ENCODE results near the gene GARIN5A. TPM values are rescaled to one million over a fixed set of nuclear protein-coding genes. Genes with fewer than 3 reads are reported as not detected.

The GARIN5A gene
- polyA plus RNA-seq, 1 of the 3 experiments (the other 2 are of a cell fraction): 1.3 TPM

DNA sequence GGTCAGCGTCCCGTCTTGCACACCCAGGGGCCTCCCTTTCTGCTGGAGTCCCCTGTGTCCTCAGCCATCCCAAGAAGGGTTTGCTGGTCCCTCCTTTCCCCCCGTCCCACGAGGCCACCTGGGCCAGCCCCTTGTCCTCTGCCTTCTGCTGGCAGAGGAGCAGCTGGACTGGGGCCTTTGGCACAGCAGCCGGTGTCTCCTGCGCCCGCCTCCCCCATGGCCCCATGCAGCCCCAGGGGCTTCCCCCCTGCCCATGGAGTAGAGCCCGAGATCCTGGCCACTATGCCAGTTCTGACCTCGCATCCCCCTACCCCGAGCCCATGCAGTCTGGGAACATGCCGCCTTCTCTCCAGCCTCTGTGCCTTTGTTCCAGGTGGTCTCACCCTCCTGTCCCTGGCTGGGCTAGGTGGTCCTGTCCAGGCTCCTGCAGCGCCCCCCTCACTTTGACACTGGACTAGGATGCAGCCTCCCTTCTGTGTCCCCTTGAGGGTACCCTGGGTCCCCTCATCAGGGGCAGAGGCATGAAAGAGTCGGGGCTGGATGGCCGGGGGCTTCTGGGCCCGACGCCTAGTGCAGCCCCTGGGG, 5.7 kb upstream of the GARIN5A start:
- Histone ChIP-seq H3K27ac (ENCODE audit: low read depth in 2 of 2, low read length in 1 of 2) (no peak overlapping the region), H3K9me2 (no peaks in the 10 kb centered on the region), H3K4me3 (ENCODE audit: low read depth in 2 of 2, low read length in 1 of 2) (no peak overlapping the region), H3K9ac (no peak overlapping the region), H3K4me2 (no peak overlapping the region), H3F3A (replicated peaks; ENCODE audit: insufficient read depth) (no peaks in the 10 kb centered on the region), H4K20me1 (ENCODE audit: insufficient read depth) (no peaks in the 10 kb centered on the region), H3K27me3 (ENCODE audit: insufficient read depth) (no peaks in the 10 kb centered on the region), H3K9me3 (no peaks in the 10 kb centered on the region; the same call in 1 of the 2 replicates), H2AFZ (ENCODE audit: low read depth) (no peak overlapping the region), H3K79me2 (ENCODE audit: insufficient read depth) (peaks cover 13% of the 10 kb centered on the region), H3K4me1 (ENCODE audit: control insufficient read depth in 1 of 2, insufficient read depth in 2 of 2, low read depth in 1 of 2, low read length in 1 of 2) (peaks cover 5 to 6% of the 10 kb centered on the region in 2 experiments; a peak in 2 of 4 replicates), H3K36me3 (replicated peaks in 1 of 2; ENCODE audit: control insufficient read depth in 1 of 2, insufficient read depth in 2 of 2, low read length in 1 of 2) (peaks cover 12 to 33% of the 10 kb centered on the region in 2 experiments)
- TF ChIP-seq MXI1 (IDR thresholded peaks at IDR 0.05; ENCODE audit: low read depth, low read length) (no peak), ELF1 (IDR thresholded peaks at IDR 0.05) (no peak)
- TF ChIP-seq, protein P1, sequence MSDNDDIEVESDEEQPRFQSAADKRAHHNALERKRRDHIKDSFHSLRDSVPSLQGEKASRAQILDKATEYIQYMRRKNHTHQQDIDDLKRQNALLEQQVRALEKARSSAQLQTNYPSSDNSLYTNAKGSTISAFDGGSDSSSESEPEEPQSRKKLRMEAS (IDR thresholded peaks at IDR 0.05; ENCODE audit: low read depth): no peak
- no peak for DNase-seq
- CTCF ChIA-PET: interaction anchor here (0.9 kb wide), 1 partner anchor 55 kb away, joined by 3 read pairs; no protein-coding TSS in a partner anchor
- POLR2A ChIA-PET: no interaction called here
- WGBS (ENCODE audit: low lambda C conversion rate): 87% methylated on average over 13 of the region's 16 CpGs

DNA sequence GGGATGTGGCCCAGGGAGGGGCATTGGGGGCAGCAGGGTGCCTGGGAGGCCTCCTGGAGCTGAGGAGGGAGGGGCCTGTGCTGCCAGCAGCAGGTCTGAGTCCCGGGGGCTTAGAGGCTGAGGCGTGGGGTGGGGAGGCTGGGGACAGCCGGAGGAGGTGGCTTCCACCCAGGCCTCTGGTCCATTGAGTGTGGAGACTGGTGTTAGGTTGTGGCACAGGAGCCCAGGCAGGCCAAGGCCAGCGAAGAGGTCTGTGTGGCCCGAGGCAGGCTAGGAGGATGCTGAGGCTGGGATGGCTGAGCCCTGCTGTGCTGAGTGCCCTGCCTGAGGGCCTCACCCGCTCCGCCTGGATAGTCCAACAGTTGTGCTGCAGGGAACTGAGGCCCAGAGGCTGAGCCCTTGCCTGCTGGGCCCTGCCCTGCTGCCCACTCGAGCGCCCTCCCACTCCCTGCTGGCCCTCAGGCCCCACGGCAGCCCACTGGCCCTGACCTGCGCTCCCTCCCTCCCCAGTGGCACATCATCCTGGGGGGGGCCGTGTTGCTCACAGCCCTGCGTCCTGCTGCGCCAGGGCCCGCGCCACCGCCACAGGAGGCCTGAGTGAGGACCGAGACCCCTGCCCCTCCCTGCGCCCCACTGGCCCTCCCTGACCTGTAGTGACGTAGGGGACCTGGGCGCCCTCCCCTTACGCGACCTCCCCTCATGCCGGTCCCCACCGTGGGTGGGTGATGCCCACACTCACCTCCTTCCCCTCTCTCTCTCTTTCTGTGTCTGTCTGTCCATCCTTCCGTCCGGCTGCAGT, 4.9 kb upstream of the GARIN5A start:
- no peak for DNase-seq
- TF ChIP-seq RCOR1 (IDR thresholded peaks at IDR 0.05; ENCODE audit: low read length): no peak
- H3K9me2 ChIP-seq: no peaks in the 10 kb centered on the region
- no peak overlapping the region for H3K27ac ChIP-seq (ENCODE audit: low read depth in 2 of 2, low read length in 1 of 2)
- no peak overlapping the region for H3K9ac ChIP-seq
- H3K9me3 ChIP-seq: no peaks in the 10 kb centered on the region; the same call in 1 of the 2 replicates
- CTCF ChIA-PET: interaction anchor here (0.8 kb wide), 1 partner anchor 74 kb away, joined by 3 read pairs; no protein-coding TSS in a partner anchor
- peaks cover 6 to 9% of the 10 kb centered on the region in 2 experiments; a peak in 2 of 4 replicates for H3K4me1 ChIP-seq (ENCODE audit: control insufficient read depth in 1 of 2, insufficient read depth in 2 of 2, low read depth in 1 of 2, low read length in 1 of 2)
- H3F3A ChIP-seq (replicated peaks; ENCODE audit: insufficient read depth): no peaks in the 10 kb centered on the region
- H4K20me1 ChIP-seq (ENCODE audit: insufficient read depth): no peaks in the 10 kb centered on the region
- peaks cover 11 to 33% of the 10 kb centered on the region in 2 experiments for H3K36me3 ChIP-seq (replicated peaks in 1 of 2; ENCODE audit: control insufficient read depth in 1 of 2, insufficient read depth in 2 of 2, low read length in 1 of 2)
- no peak overlapping the region for H2AFZ ChIP-seq (ENCODE audit: low read depth)
- peaks cover 16% of the 10 kb centered on the region for H3K79me2 ChIP-seq (ENCODE audit: insufficient read depth)
- POLR2A ChIA-PET: no interaction called here
- no peak overlapping the region for H3K4me2 ChIP-seq
- 83% methylated on average over 10 of the region's 27 CpGs for WGBS (ENCODE audit: low lambda C conversion rate)
- no peak overlapping the region for H3K4me3 ChIP-seq (ENCODE audit: low read depth in 2 of 2, low read length in 1 of 2)
- no peaks in the 10 kb centered on the region for H3K27me3 ChIP-seq (ENCODE audit: insufficient read depth)

DNA sequence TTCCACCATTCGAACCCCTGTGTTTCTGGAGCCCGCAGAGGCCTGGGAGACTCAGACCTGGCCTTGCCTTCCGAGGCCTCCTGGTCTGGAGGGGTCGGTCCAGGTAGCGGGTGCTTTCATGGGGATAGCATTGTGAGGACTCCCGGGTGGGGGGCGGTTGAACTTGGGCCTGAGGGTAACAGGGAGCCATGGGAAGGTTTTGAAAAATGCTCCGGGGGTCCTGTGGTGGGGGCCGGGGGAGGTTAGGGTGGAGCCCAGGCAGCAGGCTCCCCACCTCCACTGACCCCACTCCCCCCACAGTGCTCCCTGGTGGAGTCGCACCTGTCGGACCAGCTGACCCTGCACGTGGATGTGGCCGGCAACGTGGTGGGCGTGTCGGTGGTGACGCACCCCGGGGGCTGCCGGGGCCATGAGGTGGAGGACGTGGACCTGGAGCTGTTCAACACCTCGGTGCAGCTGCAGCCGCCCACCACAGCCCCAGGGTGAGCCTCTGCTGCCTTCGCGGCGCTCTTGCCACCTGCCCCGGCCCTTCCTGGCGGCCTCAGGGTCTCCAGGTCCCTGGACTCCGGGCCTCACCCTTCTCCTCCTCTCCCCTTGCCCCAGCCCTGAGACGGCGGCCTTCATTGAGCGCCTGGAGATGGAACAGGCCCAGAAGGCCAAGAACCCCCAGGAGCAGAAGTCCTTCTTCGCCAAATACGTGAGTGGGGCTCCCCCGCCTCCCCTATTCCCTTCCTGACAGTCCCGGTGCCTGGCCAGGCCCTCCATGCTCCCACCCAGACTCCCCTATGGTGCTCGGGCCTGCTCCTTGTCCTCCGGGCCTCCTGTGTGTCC, 3.8 kb upstream of the GARIN5A start:
- H3K27me3 ChIP-seq (ENCODE audit: insufficient read depth): no peaks in the 10 kb centered on the region
- H3F3A ChIP-seq (replicated peaks; ENCODE audit: insufficient read depth): no peaks in the 10 kb centered on the region
- no peaks in the 10 kb centered on the region for H3K9me2 ChIP-seq
- POLR2A ChIA-PET: no interaction called here
- no peaks in the 10 kb centered on the region for H4K20me1 ChIP-seq (ENCODE audit: insufficient read depth)
- no peak overlapping the region for H2AFZ ChIP-seq (ENCODE audit: low read depth)
- CTCF ChIA-PET: interaction anchor here (1.0 to 1.9 kb wide), 2 partner anchors 20 to 123 kb away, joined by 4 read pairs; no protein-coding TSS in a partner anchor
- no peak overlapping the region for H3K4me3 ChIP-seq (ENCODE audit: low read depth in 2 of 2, low read length in 1 of 2)
- no peak overlapping the region for H3K9ac ChIP-seq
- WGBS (ENCODE audit: low lambda C conversion rate): 87% methylated on average over 27 of the region's 37 CpGs
- peaks cover 16% of the 10 kb centered on the region for H3K79me2 ChIP-seq (ENCODE audit: insufficient read depth)
- no peak overlapping the region for H3K4me2 ChIP-seq
- no peak overlapping the region for H3K27ac ChIP-seq (ENCODE audit: low read depth in 2 of 2, low read length in 1 of 2)
- no peaks in the 10 kb centered on the region for H3K9me3 ChIP-seq
- peaks cover 6 to 9% of the 10 kb centered on the region in 2 experiments; a peak in 2 of 4 replicates for H3K4me1 ChIP-seq (ENCODE audit: control insufficient read depth in 1 of 2, insufficient read depth in 2 of 2, low read depth in 1 of 2, low read length in 1 of 2)
- peaks cover 10 to 33% of the 10 kb centered on the region in 2 experiments for H3K36me3 ChIP-seq (replicated peaks in 1 of 2; ENCODE audit: control insufficient read depth in 1 of 2, insufficient read depth in 2 of 2, low read length in 1 of 2)
- DNase-seq: no peak
- TF ChIP-seq FOXJ3 (CRISPR knock-in tag; IDR thresholded peaks at IDR 0.05): no peak
- TF ChIP-seq CTCF (IDR thresholded peaks at IDR 0.05): no peak
- no peak for TF ChIP-seq TAF1 (IDR thresholded peaks at IDR 0.05; ENCODE audit: borderline replicate concordance, low read depth, low read length)
- TF ChIP-seq MXI1 (IDR thresholded peaks at IDR 0.05; ENCODE audit: low read depth, low read length): no peak
- TF ChIP-seq, protein P2, sequence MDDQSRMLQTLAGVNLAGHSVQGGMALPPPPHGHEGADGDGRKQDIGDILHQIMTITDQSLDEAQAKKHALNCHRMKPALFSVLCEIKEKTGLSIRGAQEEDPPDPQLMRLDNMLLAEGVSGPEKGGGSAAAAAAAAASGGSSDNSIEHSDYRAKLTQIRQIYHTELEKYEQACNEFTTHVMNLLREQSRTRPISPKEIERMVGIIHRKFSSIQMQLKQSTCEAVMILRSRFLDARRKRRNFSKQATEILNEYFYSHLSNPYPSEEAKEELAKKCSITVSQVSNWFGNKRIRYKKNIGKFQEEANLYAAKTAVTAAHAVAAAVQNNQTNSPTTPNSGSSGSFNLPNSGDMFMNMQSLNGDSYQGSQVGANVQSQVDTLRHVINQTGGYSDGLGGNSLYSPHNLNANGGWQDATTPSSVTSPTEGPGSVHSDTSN (IDR thresholded peaks at IDR 0.05): no peak
- no peak for TF ChIP-seq SMC3 (IDR thresholded peaks at IDR 0.05; ENCODE audit: low read depth, low read length)
- no peak for TF ChIP-seq JUND (IDR thresholded peaks at IDR 0.05)
- no peak for TF ChIP-seq RXRA (IDR thresholded peaks at IDR 0.05; ENCODE audit: borderline replicate concordance, low read depth)
- no peak for TF ChIP-seq TCF12 (IDR thresholded peaks at IDR 0.05)
- no peak for TF ChIP-seq IRF3 (IDR thresholded peaks at IDR 0.05; ENCODE audit: low read depth, low read length)

Data from SK-N-SH (cell line).